GM19025 (cell line): ENCODE results near the gene PCDHGA8.
"Not testable (repeated sequence)": the region's sequence is repeated elsewhere in the genome, so short reads cannot be mapped to it uniquely, and the experiment has no call there.

ENCODE experiments used
- ATAC-seq: cut with Tn5 transposase; IDR thresholded peaks from one replicate; pipeline ENCODE4 v1.9.1; 2021; ENCODE audit warnings: mild to moderate bottlenecking, low read depth, moderate library complexity; ENCODE audit not compliant: unreplicated experiment

Gene PCDHGA8

GRCh38 chr5:141430332-141431113 lies 38.1 kb downstream of the PCDHGA8 start, which contains the start of gene PCDHGA12:
TSS of gene PCDHGA12 (plus strand) at chr5:141430507. CDS start at chr5:141430760, 253 bp downstream.
- ATAC-seq: peak; percentile 81

GRCh38 chr5:141431286-141431685 lies 38.9 kb downstream of the PCDHGA8 start:
- peak; percentile 26 for ATAC-seq

- not testable (repeated sequence) for ATAC-seq
Measured at GRCh38 chr5:141432308-141432707, 39.9 kb downstream of the PCDHGA8 start.

GRCh38 chr5:141432726-141433125 lies 40.3 kb downstream of the PCDHGA8 start:
- ATAC-seq: not testable (repeated sequence)

GRCh38 chr5:141434006-141434405 lies 41.6 kb downstream of the PCDHGA8 start:
- no peak for ATAC-seq

GRCh38 chr5:141437221-141437620 lies 44.8 kb downstream of the PCDHGA8 start:
- ATAC-seq: no peak

- ATAC-seq: no peak
Measured at GRCh38 chr5:141439411-141440141, 47.1 kb downstream of the PCDHGA8 start.

GRCh38 chr5:141440341-141440740 lies 47.9 kb downstream of the PCDHGA8 start:
- ATAC-seq: no peak

GRCh38 chr5:141441571-141442170 lies 49.2 kb downstream of the PCDHGA8 start:
- ATAC-seq: no peak
